Hepatocyte (in vitro differentiated cells): ENCODE measurements around the gene SEMA5B.

Source experiments
- EZH2 ChIP-seq: fragments of 200-600 bp; sonication (generic); IDR thresholded peaks from 2 replicates; pipeline ENCODE4 v1.6.1; 2016; ENCODE audit warnings: antibody characterized with exemption, mild to moderate bottlenecking, borderline replicate concordance
- EZH2phosphoT487 ChIP-seq: fragments of 200-600 bp; sonication (generic); IDR thresholded peaks from one replicate; pipeline ENCODE4 v1.6.1; 2018; ENCODE audit warnings: antibody characterized with exemption, mild to moderate bottlenecking, low read depth, moderate library complexity; ENCODE audit not compliant: unreplicated experiment, severe bottlenecking
- TF ChIP-seq, protein P1 (sequence below): fragments of 200-600 bp; sonication (generic); IDR thresholded peaks from 2 replicates; pipeline ENCODE4 v1.5.1; 2016; ENCODE audit warnings: antibody characterized with exemption, mild to moderate bottlenecking; ENCODE audit not compliant: poor library complexity

GRCh38 chr3:122978569-122978968 lies 49.0 kb downstream of the SEMA5B start:
- TF ChIP-seq, protein P1, sequence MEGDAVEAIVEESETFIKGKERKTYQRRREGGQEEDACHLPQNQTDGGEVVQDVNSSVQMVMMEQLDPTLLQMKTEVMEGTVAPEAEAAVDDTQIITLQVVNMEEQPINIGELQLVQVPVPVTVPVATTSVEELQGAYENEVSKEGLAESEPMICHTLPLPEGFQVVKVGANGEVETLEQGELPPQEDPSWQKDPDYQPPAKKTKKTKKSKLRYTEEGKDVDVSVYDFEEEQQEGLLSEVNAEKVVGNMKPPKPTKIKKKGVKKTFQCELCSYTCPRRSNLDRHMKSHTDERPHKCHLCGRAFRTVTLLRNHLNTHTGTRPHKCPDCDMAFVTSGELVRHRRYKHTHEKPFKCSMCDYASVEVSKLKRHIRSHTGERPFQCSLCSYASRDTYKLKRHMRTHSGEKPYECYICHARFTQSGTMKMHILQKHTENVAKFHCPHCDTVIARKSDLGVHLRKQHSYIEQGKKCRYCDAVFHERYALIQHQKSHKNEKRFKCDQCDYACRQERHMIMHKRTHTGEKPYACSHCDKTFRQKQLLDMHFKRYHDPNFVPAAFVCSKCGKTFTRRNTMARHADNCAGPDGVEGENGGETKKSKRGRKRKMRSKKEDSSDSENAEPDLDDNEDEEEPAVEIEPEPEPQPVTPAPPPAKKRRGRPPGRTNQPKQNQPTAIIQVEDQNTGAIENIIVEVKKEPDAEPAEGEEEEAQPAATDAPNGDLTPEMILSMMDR = no peak
- no peak for TF ChIP-seq EZH2phosphoT487
- TF ChIP-seq EZH2 = no peak
